Neutrophil (primary cell): ENCODE results near the gene DIP2C.

ENCODE experiments used
- H3K27ac ChIP-seq: fragments of 200-600 bp; sonication (generic); 2 replicates; pipeline ENCODE4 v1.5.1; 2016; ENCODE audit warnings: mild to moderate bottlenecking, moderate library complexity
- H3K27me3 ChIP-seq: fragments of 200-600 bp; sonication (generic); 2 replicates; pipeline ENCODE4 v1.6.0; 2016; ENCODE audit warnings: mild to moderate bottlenecking
- H3K36me3 ChIP-seq: fragments of 200-600 bp; sonication (generic); 2 replicates; pipeline ENCODE4 v1.5.1; 2017
- H3K4me1 ChIP-seq, 2 experiments: fragments of 200-600 bp in 1 of 2; sonication (generic) in 1 of 2; 1 replicate in 1 of 2; 2 replicates in 1 of 2; pipeline versions ENCODE4 v1.5.1 to v1.6.1; 2013 to 2016; ENCODE audit warnings: low read depth in 1 of 2, low read length in 1 of 2, mild to moderate bottlenecking in 1 of 2, moderate library complexity in 1 of 2; ENCODE audit not compliant: control insufficient read depth in 1 of 2, insufficient read depth in 1 of 2
- H3K4me3 ChIP-seq, 2 experiments: fragments of 200-600 bp in 1 of 2; sonication (generic) in 1 of 2; 1 replicate in 1 of 2; 2 replicates in 1 of 2; pipeline ENCODE4 v1.5.1; 2013 to 2016; ENCODE audit warnings: low read depth in 1 of 2, low read length in 1 of 2, mild to moderate bottlenecking in 1 of 2, moderate library complexity in 1 of 2
- H3K9me3 ChIP-seq: fragments of 200-600 bp; sonication (generic); 2 replicates; pipeline ENCODE4 v1.5.1; 2016
- CTCF ChIP-seq: fragments of 200-600 bp; sonication (generic); IDR thresholded peaks from 2 replicates; pipeline ENCODE4 v1.5.1; 2016; ENCODE audit warnings: antibody characterized with exemption

DIP2C gene

GRCh38 chr10:409408-410040, 279.9 kb downstream of the DIP2C start:
- Histone ChIP-seq H3K27ac (no peak overlapping the region), H3K9me3 (no peaks in the 10 kb centered on the region), H3K4me1 (no peaks in the 10 kb centered on the region), H3K36me3 (no peaks in the 10 kb centered on the region), H3K4me3 (no peak overlapping the region), H3K27me3 (peaks cover 19% of the 10 kb centered on the region)
- TF ChIP-seq CTCF: no peak

GRCh38 chr10:408236-408635, 281.2 kb downstream of the DIP2C start:
- H3K27ac ChIP-seq: no peak overlapping the region
- TF ChIP-seq CTCF: no peak
- H3K4me3 ChIP-seq: no peak overlapping the region
- peaks cover 11% of the 10 kb centered on the region for H3K27me3 ChIP-seq
- H3K36me3 ChIP-seq: no peaks in the 10 kb centered on the region
- no peaks in the 10 kb centered on the region for H3K9me3 ChIP-seq
- no peaks in the 10 kb centered on the region for H3K4me1 ChIP-seq

DNA sequence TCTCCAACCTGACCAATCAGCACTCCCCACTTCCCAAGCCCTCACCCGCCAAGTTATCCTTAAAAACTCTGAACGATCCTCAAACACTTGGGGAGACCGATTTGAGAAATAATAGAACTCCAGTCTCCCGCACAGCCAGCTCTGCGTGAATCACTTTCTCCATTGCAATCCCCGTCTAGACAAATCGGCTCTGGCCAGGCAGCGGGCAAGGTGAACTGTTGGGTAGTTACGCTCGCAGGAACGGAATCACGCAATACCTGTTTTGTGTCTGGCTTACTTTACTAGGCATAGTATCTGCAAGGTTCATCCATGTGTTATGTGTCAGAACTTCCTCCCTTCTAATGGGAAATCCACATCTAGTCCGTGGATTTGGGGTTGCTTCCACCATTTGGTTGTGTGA, 282.5 kb downstream of the DIP2C start:
- Histone ChIP-seq H3K4me3 (no peak overlapping the region), H3K27ac (no peak overlapping the region), H3K9me3 (no peaks in the 10 kb centered on the region), H3K4me1 (no peaks in the 10 kb centered on the region), H3K27me3 (peaks cover 5% of the 10 kb centered on the region), H3K36me3 (no peaks in the 10 kb centered on the region)
- TF ChIP-seq CTCF: no peak

DNA sequence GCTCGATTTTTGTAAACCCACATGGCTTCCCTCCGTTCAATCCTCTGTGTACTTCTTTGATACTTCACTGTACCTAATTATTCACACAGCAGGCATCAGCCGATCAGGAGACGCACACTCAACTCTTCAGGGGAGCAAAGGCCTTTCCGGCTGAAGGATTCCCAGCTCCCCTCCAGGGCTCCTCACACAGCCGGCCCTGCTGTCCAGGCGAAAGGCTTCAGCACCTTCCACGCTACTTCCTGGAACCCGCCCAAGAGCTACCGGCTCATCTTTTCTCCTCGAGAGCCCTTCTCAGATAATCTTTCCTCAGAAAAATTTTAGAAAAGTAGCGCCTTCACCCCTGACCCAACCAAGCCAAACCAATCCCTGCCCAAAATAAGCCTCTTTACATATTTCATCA, 283.8 kb downstream of the DIP2C start:
- Histone ChIP-seq H3K27ac (no peak overlapping the region), H3K27me3 (peaks cover 5% of the 10 kb centered on the region), H3K9me3 (no peaks in the 10 kb centered on the region), H3K4me3 (no peak overlapping the region), H3K4me1 (no peaks in the 10 kb centered on the region), H3K36me3 (no peaks in the 10 kb centered on the region)
- TF ChIP-seq CTCF: no peak

DNA sequence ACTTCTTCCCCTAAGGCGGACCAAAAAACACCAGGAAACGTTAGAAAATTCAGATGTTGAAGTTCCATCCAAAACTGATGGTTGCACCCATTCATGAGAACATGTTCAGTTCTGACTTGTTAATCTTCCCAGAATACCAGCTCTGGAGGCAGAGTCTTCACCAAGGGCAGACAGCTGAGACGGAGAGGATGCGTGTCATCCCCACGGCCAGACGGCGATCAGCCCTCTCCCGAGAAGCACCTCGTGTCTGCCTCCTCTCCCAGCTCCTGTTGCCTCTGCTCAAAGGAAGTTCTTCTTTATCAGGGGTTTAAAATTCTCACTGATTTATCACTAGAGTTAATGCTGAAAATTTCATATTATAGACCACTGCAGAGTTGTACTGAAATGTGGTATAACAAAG, 284.5 kb downstream of the DIP2C start:
- Histone ChIP-seq H3K27ac (no peak overlapping the region), H3K27me3 (peaks cover 5% of the 10 kb centered on the region), H3K36me3 (no peaks in the 10 kb centered on the region), H3K9me3 (no peaks in the 10 kb centered on the region), H3K4me3 (no peak overlapping the region), H3K4me1 (no peaks in the 10 kb centered on the region)
- TF ChIP-seq CTCF: no peak

DNA sequence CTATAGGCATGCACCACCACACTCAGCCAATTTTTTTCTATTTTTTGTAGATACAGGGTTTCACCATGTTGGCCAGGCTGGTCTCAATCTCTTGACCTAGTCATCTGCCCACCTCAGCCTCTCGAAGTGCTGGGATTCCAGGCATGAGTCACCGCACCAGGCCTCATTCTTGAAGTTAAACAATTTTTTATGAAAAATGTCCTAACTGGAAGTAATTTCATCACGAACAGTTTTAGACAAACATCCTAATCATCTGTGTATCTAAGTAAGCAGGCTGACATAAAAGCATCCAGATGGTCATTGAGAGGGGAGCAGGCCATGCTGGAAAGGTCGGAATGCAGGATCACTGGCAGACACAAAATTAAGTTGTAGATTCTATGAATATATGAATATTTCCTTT, 285.1 kb downstream of the DIP2C start:
- Histone ChIP-seq H3K4me3 (no peak overlapping the region), H3K4me1 (no peaks in the 10 kb centered on the region), H3K36me3 (no peaks in the 10 kb centered on the region), H3K27me3 (peaks cover 2% of the 10 kb centered on the region), H3K27ac (no peak overlapping the region), H3K9me3 (no peaks in the 10 kb centered on the region)
- TF ChIP-seq CTCF: no peak
